ENCODE data around the gene OR2T4.

DNA sequence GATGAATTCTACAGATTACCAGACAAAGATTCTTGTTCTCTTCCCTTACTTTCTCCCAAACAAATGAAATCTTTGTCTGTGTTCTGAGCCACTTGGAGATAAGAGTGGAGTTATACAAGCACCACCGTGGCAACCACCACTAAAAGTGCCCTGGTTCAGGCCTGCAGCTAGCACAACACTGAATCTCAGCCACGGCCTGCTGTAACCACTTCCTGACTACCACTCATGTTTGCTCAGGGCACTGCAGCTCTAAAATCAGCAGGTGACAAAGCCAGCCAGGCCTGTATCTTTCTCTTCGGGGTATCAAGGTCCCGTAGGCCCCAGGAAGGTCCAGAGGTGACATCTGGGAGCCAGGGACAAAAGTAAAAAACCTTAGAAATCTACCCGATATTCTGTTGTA lies 10.9 kb downstream of the OR2T4 start:
- TF ChIP-seq CTCF (IDR thresholded peaks at IDR 0.05 in 8 of 11, conservative IDR thresholded peaks at IDR 0.05 in 3 of 11) (no peak), POLR2A (IDR thresholded peaks at IDR 0.05) (no peak), POLR2AphosphoS5 (IDR thresholded peaks at IDR 0.05) (no peak)

All from spleen (tissue), 7 donors.